Measurements from ENCODE around the gene FGR. TPM values are rescaled to one million over a fixed set of nuclear protein-coding genes. Genes with fewer than 3 reads are reported as not detected.
A peak's percentile ranks its signal among the peaks of the same experiment; 100 is the strongest.

The FGR gene
- total and polyA plus RNA-seq, 2 of the 13 experiments (the other 11 are each of a cell fraction or from before 2014, with no cell fraction given), result not detected

DNA sequence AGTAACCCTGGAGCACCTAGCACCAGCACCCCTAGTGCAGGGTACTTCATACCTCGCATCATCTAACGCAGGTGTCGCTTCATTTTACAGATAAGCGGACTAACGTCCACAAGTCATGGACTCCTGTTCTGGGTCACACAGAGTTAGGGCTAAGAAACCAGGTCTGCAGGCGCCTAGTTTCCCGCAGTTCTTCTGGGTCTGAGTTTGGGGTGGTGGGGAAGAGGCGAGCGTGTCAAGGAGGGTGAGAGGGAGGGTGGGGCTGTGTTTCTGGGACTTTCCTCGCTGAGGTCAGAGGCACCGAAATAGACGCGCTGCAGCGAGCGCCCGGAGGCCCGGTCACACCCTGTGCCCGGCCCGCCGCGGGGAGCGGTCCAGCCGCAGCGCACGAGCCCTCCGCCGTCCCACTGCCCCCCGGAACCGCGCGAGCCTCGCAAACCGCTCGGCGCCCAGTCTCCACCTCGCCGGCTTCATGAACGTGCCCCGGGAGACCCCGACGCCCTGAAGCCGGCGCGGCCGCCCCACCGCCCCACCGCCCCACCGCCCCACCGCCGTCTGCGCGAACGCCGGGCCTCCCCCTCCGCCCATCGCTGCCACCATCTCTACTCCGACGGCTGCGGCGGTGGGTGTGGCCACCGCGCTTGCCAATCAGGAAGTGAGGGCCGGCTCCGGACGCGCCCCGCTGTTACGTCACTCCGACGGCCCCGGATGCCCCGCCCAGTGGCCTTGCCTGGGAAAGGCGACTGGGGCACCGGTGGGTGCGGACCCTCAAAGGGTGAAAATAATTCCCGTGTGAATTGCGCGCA lies 24.7 kb upstream of the FGR start (continued):
- TF ChIP-seq, protein P1, sequence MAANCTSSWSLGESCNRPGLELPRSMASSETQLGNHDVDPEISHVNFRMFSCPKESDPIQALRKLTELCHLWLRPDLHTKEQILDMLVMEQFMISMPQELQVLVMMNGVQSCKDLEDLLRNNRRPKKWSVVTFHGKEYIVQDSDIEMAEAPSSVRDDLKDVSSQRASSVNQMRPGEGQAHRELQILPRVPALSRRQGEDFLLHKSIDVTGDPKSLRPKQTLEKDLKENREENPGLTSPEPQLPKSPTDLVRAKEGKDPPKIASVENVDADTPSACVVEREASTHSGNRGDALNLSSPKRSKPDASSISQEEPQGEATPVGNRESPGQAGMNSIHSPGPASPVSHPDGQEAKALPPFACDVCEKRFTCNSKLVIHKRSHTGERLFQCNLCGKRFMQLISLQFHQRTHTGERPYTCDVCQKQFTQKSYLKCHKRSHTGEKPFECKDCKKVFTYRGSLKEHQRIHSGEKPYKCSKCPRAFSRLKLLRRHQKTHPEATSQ (CRISPR knock-in tag; IDR thresholded peaks at IDR 0.05; ENCODE audit: borderline replicate concordance), result no peak
- TF ChIP-seq RFXAP (CRISPR knock-in tag; IDR thresholded peaks at IDR 0.05; ENCODE audit: borderline replicate concordance) (no peak), THYN1 (CRISPR knock-in tag; IDR thresholded peaks at IDR 0.05; ENCODE audit: borderline replicate concordance, low read depth) (no peak), ATF7 (IDR thresholded peaks at IDR 0.05) (peak; percentile 19; the same call in 1 of the 2 replicates), ATF7 (CRISPR knock-in tag; IDR thresholded peaks at IDR 0.05) (no peak), ZFY (CRISPR knock-in tag; IDR thresholded peaks at IDR 0.05) (peak; percentile 16; the same call in 1 of the 2 replicates), ZNF552 (CRISPR knock-in tag; IDR thresholded peaks at IDR 0.05; ENCODE audit: borderline replicate concordance) (no peak), CREM (IDR thresholded peaks at IDR 0.05) (peak; percentile 42), CREM (CRISPR knock-in tag; IDR thresholded peaks at IDR 0.05) (peak; percentile 36; the same call in 1 of the 2 replicates), CEBPG (CRISPR knock-in tag; IDR thresholded peaks at IDR 0.05) (peak; percentile 72), ASH2L (IDR thresholded peaks at IDR 0.05; ENCODE audit: insufficient read length, low read depth, low read length) (no peak), ZUFSP (CRISPR knock-in tag; IDR thresholded peaks at IDR 0.05; ENCODE audit: borderline replicate concordance) (no peak), BRF2 (CRISPR knock-in tag; IDR thresholded peaks at IDR 0.05) (no peak), ZNF569 (CRISPR knock-in tag; IDR thresholded peaks at IDR 0.05; ENCODE audit: borderline replicate concordance) (no peak), TSC22D2 (CRISPR knock-in tag; IDR thresholded peaks at IDR 0.05; ENCODE audit: borderline replicate concordance) (no peak), CREB1 (IDR thresholded peaks at IDR 0.05) (peak; percentile 86), CREB1 (CRISPR knock-in tag; IDR thresholded peaks at IDR 0.05) (peak; percentile 88), ZNF546 (CRISPR knock-in tag; conservative IDR thresholded peaks at IDR 0.05) (no peak), TCF12 (IDR thresholded peaks at IDR 0.05) (no peak), TCF12 (CRISPR knock-in tag; IDR thresholded peaks at IDR 0.05) (no peak), ZBTB7B (CRISPR knock-in tag; IDR thresholded peaks at IDR 0.05) (no peak), ZNF337 (CRISPR knock-in tag; IDR thresholded peaks at IDR 0.05; ENCODE audit: borderline replicate concordance, low read depth) (no peak), ZNF343 (CRISPR knock-in tag; IDR thresholded peaks at IDR 0.05) (no peak), GATAD2A (CRISPR knock-in tag; IDR thresholded peaks at IDR 0.05) (0 out of 2 replicates have a peak, but pooled peaks have one; percentile 16), ZNF263 (CRISPR knock-in tag; IDR thresholded peaks at IDR 0.05) (no peak)
- TF ChIP-seq, protein P2, sequence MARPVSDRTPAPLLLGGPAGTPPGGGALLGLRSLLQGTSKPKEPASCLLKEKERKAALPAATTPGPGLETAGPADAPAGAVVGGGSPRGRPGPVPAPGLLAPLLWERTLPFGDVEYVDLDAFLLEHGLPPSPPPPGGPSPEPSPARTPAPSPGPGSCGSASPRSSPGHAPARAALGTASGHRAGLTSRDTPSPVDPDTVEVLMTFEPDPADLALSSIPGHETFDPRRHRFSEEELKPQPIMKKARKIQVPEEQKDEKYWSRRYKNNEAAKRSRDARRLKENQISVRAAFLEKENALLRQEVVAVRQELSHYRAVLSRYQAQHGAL (CRISPR knock-in tag; IDR thresholded peaks at IDR 0.05; ENCODE audit: not compliant biosample characterization), result no peak
- TF ChIP-seq, protein P3, sequence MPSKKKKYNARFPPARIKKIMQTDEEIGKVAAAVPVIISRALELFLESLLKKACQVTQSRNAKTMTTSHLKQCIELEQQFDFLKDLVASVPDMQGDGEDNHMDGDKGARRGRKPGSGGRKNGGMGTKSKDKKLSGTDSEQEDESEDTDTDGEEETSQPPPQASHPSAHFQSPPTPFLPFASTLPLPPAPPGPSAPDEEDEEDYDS (CRISPR knock-in tag; IDR thresholded peaks at IDR 0.05), result 0 out of 2 replicates have a peak, but pooled peaks have one; percentile 25
